Measurements from ENCODE around the gene E2F1.

Gene E2F1

GRCh38 chr20:33681728-33682353, 4.3 kb downstream of the E2F1 start:
- peaks cover 36% of the 10 kb centered on the region for H3K4me1 ChIP-seq (ENCODE audit: insufficient read depth, low read length)
- no peak for TF ChIP-seq EZH2 (IDR thresholded peaks at IDR 0.05; ENCODE audit: borderline replicate concordance, low read depth, low read length, severe bottlenecking)
- TF ChIP-seq, protein P1, sequence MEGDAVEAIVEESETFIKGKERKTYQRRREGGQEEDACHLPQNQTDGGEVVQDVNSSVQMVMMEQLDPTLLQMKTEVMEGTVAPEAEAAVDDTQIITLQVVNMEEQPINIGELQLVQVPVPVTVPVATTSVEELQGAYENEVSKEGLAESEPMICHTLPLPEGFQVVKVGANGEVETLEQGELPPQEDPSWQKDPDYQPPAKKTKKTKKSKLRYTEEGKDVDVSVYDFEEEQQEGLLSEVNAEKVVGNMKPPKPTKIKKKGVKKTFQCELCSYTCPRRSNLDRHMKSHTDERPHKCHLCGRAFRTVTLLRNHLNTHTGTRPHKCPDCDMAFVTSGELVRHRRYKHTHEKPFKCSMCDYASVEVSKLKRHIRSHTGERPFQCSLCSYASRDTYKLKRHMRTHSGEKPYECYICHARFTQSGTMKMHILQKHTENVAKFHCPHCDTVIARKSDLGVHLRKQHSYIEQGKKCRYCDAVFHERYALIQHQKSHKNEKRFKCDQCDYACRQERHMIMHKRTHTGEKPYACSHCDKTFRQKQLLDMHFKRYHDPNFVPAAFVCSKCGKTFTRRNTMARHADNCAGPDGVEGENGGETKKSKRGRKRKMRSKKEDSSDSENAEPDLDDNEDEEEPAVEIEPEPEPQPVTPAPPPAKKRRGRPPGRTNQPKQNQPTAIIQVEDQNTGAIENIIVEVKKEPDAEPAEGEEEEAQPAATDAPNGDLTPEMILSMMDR (IDR thresholded peaks at IDR 0.05; ENCODE audit: borderline replicate concordance, extremely low read depth, low read length, poor library complexity, severe bottlenecking): no peak
- no peaks in the 10 kb centered on the region for H3K9me3 ChIP-seq (ENCODE audit: insufficient read depth, low read length, severe bottlenecking)
- peak overlapping the region; percentile 23; the same call in 1 of the 2 replicates for H3K9ac ChIP-seq (ENCODE audit: low read depth, low read length)
- DNase-seq (no peak), ATAC-seq (ENCODE audit: insufficient read depth, low read depth) (no peak)
- H3K4me3 ChIP-seq (ENCODE audit: low read depth in 1 of 2, low read length in 2 of 2): no peak overlapping the region
- peaks cover 87% of the 10 kb centered on the region for H4K20me1 ChIP-seq (ENCODE audit: insufficient read depth, low read length)
- H3K4me2 ChIP-seq (ENCODE audit: insufficient read depth, low read length): peak overlapping the region; percentile 95
- H3K36me3 ChIP-seq (ENCODE audit: insufficient read depth, low read length): peaks cover 85% of the 10 kb centered on the region
- H3K27ac ChIP-seq (ENCODE audit: low read length): peak overlapping the region; percentile 49
- peaks cover 68% of the 10 kb centered on the region for H3K79me2 ChIP-seq (ENCODE audit: insufficient read depth, low read length)
- H2AFZ ChIP-seq (ENCODE audit: low read depth, low read length): no peak overlapping the region
- H3K27me3 ChIP-seq (ENCODE audit: insufficient read depth, low read length, poor library complexity): no peaks in the 10 kb centered on the region

GRCh38 chr20:33681288-33681687, 4.9 kb downstream of the E2F1 start:
- 0 out of 2 replicates have a peak overlapping the region, but pooled peaks have one; percentile 5 for H3K27ac ChIP-seq (ENCODE audit: low read length)
- H3K36me3 ChIP-seq (ENCODE audit: insufficient read depth, low read length): peaks cover 90% of the 10 kb centered on the region
- H3K4me3 ChIP-seq (ENCODE audit: low read depth in 1 of 2, low read length in 2 of 2): no peak overlapping the region
- peaks cover 68% of the 10 kb centered on the region for H3K79me2 ChIP-seq (ENCODE audit: insufficient read depth, low read length)
- ATAC-seq (ENCODE audit: insufficient read depth, low read depth) (no peak), DNase-seq (no peak)
- H3K4me2 ChIP-seq (ENCODE audit: insufficient read depth, low read length): no peak overlapping the region
- TF ChIP-seq, protein P1 (IDR thresholded peaks at IDR 0.05; ENCODE audit: borderline replicate concordance, extremely low read depth, low read length, poor library complexity, severe bottlenecking): no peak
- no peak for TF ChIP-seq EZH2 (IDR thresholded peaks at IDR 0.05; ENCODE audit: borderline replicate concordance, low read depth, low read length, severe bottlenecking)
- no peaks in the 10 kb centered on the region for H3K9me3 ChIP-seq (ENCODE audit: insufficient read depth, low read length, severe bottlenecking)
- peaks cover 32% of the 10 kb centered on the region for H3K4me1 ChIP-seq (ENCODE audit: insufficient read depth, low read length)
- H3K27me3 ChIP-seq (ENCODE audit: insufficient read depth, low read length, poor library complexity): no peaks in the 10 kb centered on the region
- no peak overlapping the region for H2AFZ ChIP-seq (ENCODE audit: low read depth, low read length)
- H4K20me1 ChIP-seq (ENCODE audit: insufficient read depth, low read length): peaks cover 92% of the 10 kb centered on the region
- no peak overlapping the region for H3K9ac ChIP-seq (ENCODE audit: low read depth, low read length)

- ATAC-seq (ENCODE audit: insufficient read depth, low read depth) (no peak), DNase-seq (no peak)
- H3K27me3 ChIP-seq (ENCODE audit: insufficient read depth, low read length, poor library complexity): no peaks in the 10 kb centered on the region
- H3K27ac ChIP-seq (ENCODE audit: low read length): no peak overlapping the region
- no peak for TF ChIP-seq EZH2 (IDR thresholded peaks at IDR 0.05; ENCODE audit: borderline replicate concordance, low read depth, low read length, severe bottlenecking)
- TF ChIP-seq, protein P1 (IDR thresholded peaks at IDR 0.05; ENCODE audit: borderline replicate concordance, extremely low read depth, low read length, poor library complexity, severe bottlenecking): no peak
- no peak overlapping the region for H3K4me3 ChIP-seq (ENCODE audit: low read depth in 1 of 2, low read length in 2 of 2)
- no peaks in the 10 kb centered on the region for H3K9me3 ChIP-seq (ENCODE audit: insufficient read depth, low read length, severe bottlenecking)
- H3K4me1 ChIP-seq (ENCODE audit: insufficient read depth, low read length): peaks cover 32% of the 10 kb centered on the region
- H3K79me2 ChIP-seq (ENCODE audit: insufficient read depth, low read length): peaks cover 64% of the 10 kb centered on the region
- H3K36me3 ChIP-seq (ENCODE audit: insufficient read depth, low read length): peaks cover 96% of the 10 kb centered on the region
- no peak overlapping the region for H3K4me2 ChIP-seq (ENCODE audit: insufficient read depth, low read length)
- H2AFZ ChIP-seq (ENCODE audit: low read depth, low read length): no peak overlapping the region
- peaks cover 98% of the 10 kb centered on the region for H4K20me1 ChIP-seq (ENCODE audit: insufficient read depth, low read length)
- H3K9ac ChIP-seq (ENCODE audit: low read depth, low read length): no peak overlapping the region
These were observed 5.5 kb downstream of the E2F1 start for GRCh38 chr20:33680686-33681085.

All from DND-41 (cell line).